GM18868 (cell line): ENCODE results near the gene NIN.
"Not testable (repeated sequence)": the region's sequence is repeated elsewhere in the genome, so short reads cannot be mapped to it uniquely, and the experiment has no call there.

ENCODE experiments used
- ATAC-seq: cut with Tn5 transposase; IDR thresholded peaks from one replicate; pipeline ENCODE4 v1.9.1; 2021; ENCODE audit warnings: mild to moderate bottlenecking, moderate library complexity; ENCODE audit not compliant: unreplicated experiment

The NIN gene

DNA sequence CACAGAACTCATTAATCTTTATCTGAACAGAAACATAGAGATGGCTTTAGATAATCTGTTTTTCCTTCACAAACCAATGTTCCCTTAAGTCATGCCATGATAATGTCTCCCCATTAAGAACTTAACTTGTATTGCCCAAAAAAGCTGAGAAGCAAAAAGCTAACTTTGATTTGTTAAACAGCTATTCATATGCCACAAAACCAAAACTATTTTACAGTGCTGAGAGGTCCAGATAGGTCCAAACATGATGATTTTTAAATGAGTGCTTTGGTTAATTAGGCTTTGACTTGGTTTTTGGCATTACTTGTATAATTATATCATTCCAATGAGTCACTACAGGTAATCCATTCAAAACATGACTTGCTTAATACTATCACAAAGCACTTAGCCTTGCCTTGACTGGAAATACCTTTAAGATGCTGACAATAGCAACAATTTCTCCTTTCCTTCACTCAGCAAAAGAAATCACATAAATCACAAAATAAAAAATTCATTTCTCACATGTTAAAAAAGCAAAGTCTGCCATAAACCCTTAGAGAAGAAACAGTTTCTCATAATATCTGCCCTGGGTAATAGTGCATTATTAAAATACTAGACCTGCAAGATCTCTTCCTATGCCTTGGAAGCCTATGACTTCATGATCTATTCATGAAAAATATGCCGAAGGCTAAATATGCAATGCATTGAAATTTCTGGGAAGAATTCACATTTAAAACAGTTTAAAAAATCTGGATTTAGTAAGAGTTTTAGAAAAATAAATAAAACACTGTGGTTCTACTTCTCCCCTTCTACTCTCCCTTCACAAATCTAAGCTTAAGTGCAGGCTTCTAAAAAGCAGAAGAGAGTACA, 110.8 kb downstream of the NIN start:
- no peak for ATAC-seq

DNA sequence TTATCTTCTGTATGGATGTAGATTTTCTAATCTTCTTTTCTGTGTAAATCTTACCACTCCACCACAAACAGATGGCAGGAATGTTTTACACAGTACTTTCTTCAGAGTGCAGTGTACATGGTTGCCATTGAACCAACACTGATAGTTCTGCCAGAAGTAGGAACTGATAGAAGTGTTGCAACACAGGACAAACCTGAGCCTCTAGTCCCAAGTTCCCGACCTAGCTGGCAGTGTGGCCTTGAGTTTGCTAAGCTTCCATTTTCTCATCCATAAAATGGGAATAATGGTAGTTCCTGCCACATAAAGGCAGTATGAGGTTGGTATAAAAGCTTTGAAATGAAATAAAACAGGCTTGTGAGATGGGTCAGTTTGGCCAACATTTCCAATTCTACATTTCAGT, 112.0 kb downstream of the NIN start:
- no peak for ATAC-seq

DNA sequence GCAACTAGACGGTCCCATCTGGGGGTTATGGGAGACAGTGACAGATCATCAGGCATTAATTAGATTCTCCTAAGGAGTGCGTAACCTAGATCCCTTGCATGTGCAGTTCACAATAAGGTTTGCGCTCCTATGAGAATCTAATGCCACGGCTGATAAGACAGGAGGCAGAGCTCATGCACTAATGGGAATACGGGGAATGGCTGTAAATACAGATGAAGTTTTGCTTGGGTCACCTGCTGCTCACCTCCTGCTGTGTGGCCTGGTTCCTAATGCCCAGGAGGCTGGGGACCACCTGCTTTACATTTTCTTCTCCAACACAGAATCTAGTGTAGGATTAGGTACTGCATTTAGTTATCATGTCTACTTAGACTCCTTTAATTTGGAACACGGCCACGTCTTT, 113.2 kb downstream of the NIN start:
- ATAC-seq, result no peak

DNA sequence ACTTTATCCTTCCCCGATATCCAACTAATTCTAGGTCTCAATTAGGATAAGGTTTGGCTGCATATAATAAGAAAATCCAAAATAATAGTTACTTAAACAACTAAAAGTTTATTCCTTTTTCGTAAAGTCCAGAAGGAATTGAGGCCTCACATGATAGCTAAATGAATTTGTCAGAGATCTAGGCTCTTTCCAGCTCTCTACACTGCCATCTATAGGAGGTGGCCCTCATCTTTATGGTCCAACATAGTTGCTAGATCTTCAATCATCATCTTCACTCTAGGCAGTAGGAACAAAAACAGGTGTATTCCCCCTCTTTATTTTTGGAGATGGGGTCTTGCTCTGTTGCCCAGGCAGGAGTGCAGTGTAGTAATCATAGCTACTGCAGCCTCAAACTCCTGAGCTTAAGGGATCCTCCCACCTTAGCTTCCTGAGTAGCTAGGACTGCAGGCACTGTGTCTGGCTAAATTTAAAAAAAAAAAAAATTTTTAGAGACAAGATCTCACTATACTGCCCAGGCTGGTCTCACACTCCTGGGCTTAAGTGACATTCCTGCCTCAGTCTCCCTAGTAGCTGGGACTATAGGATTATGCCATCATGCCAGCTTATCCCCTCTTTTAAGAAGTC, 116.4 kb downstream of the NIN start:
- peak; percentile 67 for ATAC-seq

DNA sequence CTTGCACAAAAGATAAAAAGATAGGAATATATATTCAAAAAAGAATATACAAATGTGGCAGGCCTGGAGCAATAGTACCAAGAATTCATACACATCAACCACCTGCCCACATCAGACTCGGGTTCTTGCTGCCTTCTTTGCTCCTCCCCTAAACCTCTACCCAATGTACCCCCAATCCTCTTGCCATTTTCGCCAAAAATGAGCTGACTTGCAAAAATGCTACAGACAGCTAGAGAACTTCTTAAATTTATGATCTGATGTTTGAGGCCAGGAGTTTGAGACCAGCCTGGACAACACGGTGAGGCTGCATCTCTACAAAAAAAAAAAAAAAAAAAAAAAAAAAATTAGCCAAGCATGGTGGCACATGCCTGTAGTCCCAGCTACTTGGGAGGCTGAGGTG, 119.9 kb downstream of the NIN start:
- ATAC-seq, result no peak

- ATAC-seq, result no peak
These were observed 125.9 kb downstream of the NIN start for GRCh38 chr14:50705026-50705593.

- ATAC-seq, result no peak
These were observed 126.4 kb downstream of the NIN start for GRCh38 chr14:50704454-50705010.

DNA sequence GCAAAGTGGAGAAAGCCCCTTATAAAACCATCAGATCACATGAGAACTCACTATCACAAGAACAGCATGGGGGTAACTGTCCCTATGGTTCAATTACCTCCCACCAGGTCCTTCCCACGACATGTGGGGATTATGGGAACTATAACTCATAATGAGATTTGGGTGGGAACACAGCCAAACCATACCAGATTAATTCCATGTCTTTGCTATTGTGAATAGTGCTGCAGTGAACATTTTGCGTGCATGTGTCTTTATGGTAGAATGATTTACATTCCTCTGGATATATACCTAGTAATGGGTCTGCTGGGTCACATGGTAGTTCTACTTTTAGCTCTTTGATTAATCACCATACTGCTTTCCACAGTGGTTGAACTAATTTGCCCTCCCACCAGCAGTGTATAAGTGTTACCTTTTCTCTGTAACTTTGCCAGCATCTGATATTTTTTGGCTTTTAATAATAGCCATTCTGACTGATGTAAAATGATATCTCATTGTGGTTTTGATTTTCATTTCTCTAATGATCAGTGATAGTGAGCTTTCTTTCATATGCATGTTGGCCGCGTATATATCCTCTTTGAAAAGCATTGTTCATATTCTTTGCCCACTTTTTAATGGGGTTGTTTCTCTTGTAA, 133.2 kb downstream of the NIN start:
- no peak for ATAC-seq

DNA sequence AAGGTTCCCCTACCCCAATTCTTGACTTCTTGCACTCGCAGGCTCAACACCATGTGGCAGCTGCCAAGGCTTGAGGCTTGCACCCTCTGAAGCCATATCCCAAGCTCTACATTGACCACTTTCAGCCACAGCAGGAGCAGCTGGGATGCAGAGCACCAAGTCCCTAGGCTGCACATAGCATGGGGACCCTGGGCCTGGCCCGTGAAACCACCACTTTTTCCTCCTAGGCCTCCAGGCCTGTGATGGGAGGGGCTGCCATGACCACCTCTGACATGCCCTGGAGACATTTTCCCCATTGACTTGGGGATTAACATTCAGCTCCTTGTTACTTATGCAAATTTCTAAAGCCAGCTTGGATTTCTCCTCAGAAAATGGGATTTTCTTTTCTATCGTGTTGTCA, 136.7 kb downstream of the NIN start:
- ATAC-seq, result not testable (repeated sequence)

GRCh38 chr14:50688875-50689274, 142.1 kb downstream of the NIN start:
- ATAC-seq, result no peak

DNA sequence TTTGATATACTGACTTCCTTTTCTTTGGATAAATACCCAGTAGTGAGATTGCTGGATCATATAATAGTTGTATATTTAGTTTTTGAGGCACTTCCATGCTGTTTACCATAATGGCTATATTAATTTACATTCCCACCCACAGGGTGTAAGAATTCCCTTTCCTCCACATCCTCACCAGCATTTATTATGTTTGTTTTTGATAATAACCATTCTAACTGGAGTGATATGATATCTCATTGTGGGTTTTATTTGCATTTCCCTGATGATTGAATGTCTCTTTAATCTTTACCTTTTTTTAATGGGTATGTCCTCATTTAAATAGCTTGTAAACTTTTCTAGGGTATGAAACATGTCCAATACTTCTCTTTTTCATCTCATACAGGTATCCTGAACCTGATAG, 151.3 kb downstream of the NIN start:
- no peak for ATAC-seq

- ATAC-seq, result no peak
These were observed 152.8 kb downstream of the NIN start for GRCh38 chr14:50678163-50678562.

DNA sequence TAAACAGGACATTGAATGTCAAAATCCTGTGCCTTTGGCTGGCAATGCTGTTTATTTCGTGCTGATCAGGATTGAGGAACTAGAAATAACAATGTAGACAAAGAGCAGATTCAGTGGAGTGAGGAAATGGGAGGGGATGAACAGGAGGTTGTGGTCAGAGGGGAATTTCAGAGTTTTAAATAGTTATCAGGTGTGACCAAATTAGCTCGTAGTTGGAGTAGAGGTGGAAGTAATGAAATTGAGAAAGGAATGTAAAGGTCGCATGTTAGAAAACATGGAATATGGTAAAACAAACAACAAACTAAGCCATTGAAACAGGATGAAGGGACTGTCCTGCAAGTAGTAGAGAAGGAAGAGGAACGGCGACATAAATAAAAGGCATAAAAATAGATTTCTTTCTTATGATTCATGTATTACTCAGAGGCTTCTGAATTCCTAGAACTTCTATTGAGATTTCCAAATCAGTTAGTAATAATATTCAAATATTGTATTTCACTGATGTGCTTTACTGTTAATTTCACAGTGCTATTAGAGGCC, 153.4 kb downstream of the NIN start:
- peak; percentile 82 for ATAC-seq

- ATAC-seq, result peak; percentile 53
These were observed 154.0 kb downstream of the NIN start for GRCh38 chr14:50676814-50677516.

DNA sequence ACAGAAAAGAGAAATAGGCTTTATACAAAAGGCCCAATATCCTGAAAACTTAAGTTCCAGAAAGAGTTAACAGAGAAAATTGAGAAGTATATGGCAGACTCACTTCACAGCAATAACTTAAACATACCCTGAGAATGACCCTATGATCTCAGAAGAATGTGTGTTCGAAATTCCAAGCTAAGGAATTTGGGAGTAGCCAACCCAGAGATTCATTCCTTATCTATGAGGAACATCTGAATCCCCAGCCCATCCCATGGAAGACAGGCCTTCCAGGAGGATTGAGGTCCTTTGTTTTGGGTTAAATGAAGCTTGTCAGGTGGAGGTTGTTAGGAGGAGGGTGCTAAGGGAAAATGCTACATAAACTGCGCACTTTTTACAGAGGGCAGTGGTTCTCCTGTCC, 155.4 kb downstream of the NIN start:
- ATAC-seq, result no peak

GRCh38 chr14:50670866-50671256, 160.1 kb downstream of the NIN start:
- ATAC-seq, result no peak

GRCh38 chr14:50670196-50670865, 160.6 kb downstream of the NIN start:
- no peak for ATAC-seq
